ENCODE data around the gene TATDN2. TPM values are rescaled to one million over a fixed set of nuclear protein-coding genes. Genes with fewer than 3 reads are reported as not detected.

The TATDN2 gene
- polyA plus RNA-seq, 2 of the 4 experiments (the other 2 are of a cell fraction): 22.4 to 34.9 TPM

DNA sequence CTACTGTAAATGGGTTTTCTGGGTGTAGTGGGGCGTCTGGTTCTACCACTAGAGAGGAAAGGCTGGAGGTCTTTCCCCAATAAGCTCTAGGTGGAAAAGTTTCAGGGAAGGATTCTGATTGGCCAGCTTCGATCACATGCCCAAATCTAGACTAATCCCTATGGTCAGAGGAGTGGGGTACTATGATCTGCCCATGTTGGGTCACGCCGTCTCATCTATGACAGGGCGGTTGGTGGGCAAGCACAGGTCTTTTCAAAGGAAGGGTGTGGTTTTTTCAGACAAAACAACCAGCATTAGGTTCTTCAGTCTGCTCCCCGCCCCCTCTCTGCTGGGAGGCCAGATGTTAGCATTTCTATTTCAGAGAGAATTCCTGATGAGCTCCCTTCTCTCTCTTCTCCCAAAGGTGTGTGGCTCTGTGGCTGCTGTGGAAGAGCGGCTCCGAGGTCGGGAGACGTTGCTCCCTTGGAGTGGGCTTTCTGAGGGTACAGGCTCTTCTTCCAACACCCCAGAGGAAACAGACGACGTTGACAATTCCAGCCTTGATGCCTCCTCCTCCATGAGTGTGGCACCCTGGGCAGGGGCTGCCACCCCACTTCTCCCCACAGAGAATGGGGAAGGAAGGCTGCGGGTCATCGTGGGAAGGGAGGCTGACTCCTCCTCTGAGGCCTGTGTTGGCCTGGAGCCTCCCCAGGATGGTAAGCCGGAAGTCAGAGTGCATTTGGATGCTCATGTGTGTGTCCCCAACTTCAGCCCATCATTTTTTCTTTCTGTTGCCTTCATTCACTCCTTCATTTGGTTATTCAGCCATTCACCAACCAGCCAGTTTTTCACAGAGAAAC is 9.7 kb upstream of the TATDN2 start:
- peak in 1 of 2 experiments; percentile 30; a peak in 2 of 6 replicates for ATAC-seq
- WGBS (ENCODE audit: missing lambda C conversion rate): 89% methylated on average over 15 of the region's 15 CpGs
- no peak for DNase-seq (ENCODE audit: low read depth in 1 of 2, low spot score in 1 of 2)
- ChIA-PET POLR2A (no interaction called here), CTCF (interaction anchor here (0.7 to 1.1 kb wide), 2 partner anchors 10 to 97 kb away, joined by 3 to 4 read pairs; partner anchors contain the start of gene VHL)
- H3K9me3 ChIP-seq: no peaks in the 10 kb centered on the region
- no peaks in the 10 kb centered on the region for H3K4me1 ChIP-seq
- TF ChIP-seq, protein P1, sequence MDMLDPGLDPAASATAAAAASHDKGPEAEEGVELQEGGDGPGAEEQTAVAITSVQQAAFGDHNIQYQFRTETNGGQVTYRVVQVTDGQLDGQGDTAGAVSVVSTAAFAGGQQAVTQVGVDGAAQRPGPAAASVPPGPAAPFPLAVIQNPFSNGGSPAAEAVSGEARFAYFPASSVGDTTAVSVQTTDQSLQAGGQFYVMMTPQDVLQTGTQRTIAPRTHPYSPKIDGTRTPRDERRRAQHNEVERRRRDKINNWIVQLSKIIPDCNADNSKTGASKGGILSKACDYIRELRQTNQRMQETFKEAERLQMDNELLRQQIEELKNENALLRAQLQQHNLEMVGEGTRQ (IDR thresholded peaks at IDR 0.05): peak; percentile 56
- TF ChIP-seq NR3C1 (IDR thresholded peaks at IDR 0.05): no peak
- H3K4me3 ChIP-seq: no peak overlapping the region
- no peak overlapping the region for H3K27ac ChIP-seq
- no peak for FAIRE-seq
- no peak overlapping the region for H3K4me2 ChIP-seq

DNA sequence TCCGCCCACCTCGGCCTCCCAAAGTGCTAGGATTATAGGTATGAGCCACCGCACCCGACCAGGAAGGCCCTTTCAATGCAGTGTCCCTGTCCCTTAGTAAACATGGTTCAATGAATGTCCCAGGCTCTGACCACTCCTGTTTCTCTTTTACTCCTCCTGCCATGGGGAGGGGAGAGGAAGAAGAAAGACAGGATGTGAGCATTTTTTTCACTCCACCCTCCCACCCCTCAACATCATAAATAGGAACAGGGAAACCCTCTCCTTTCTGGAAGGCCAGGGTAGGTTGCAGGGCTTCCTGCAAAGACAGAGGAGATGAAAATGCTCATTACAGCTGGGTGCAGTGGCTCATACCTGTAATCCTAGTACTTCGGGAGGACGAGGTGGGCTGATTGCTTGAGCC is 7.5 kb upstream of the TATDN2 start:
- no peaks in the 10 kb centered on the region for H3K4me1 ChIP-seq
- ATAC-seq (no peak), DNase-seq (ENCODE audit: low read depth in 1 of 2, low spot score in 1 of 2) (no peak), FAIRE-seq (no peak)
- H3K27ac ChIP-seq: no peak overlapping the region
- H3K4me2 ChIP-seq: no peak overlapping the region
- H3K9me3 ChIP-seq: peaks cover 11% of the 10 kb centered on the region
- H3K4me3 ChIP-seq: no peak overlapping the region
- TF ChIP-seq HOXA7 (CRISPR knock-in tag; IDR thresholded peaks at IDR 0.05) (no peak), MYC (IDR thresholded peaks at IDR 0.05; ENCODE audit: borderline replicate concordance, low read length) (no peak), KDM5A (IDR thresholded peaks at IDR 0.05) (no peak), RARB (CRISPR knock-in tag; IDR thresholded peaks at IDR 0.05) (no peak), NPAS2 (CRISPR knock-in tag; IDR thresholded peaks at IDR 0.05; ENCODE audit: borderline replicate concordance) (no peak), BHLHE40 (IDR thresholded peaks at IDR 0.05; ENCODE audit: low read depth, low read length) (no peak), HEYL (CRISPR knock-in tag; IDR thresholded peaks at IDR 0.05) (no peak), ZNF302 (CRISPR knock-in tag; IDR thresholded peaks at IDR 0.05) (no peak), RNF2 (IDR thresholded peaks at IDR 0.05; ENCODE audit: borderline replicate concordance, low read depth) (no peak), EHMT2 (IDR thresholded peaks at IDR 0.05; ENCODE audit: low read depth) (no peak), CHD4 (IDR thresholded peaks at IDR 0.05; ENCODE audit: borderline replicate concordance) (no peak), NFE2L2 (conservative IDR thresholded peaks at IDR 0.05; ENCODE audit: low read length) (no peak), TP53 (CRISPR knock-in tag; IDR thresholded peaks at IDR 0.05) (no peak), MAZ (IDR thresholded peaks at IDR 0.05; ENCODE audit: borderline replicate concordance, low read depth, low read length) (no peak), RAD21 (conservative IDR thresholded peaks at IDR 0.05 in 1 of 2, IDR thresholded peaks at IDR 0.05 in 1 of 2) (no peak)
- TF ChIP-seq, protein P2, sequence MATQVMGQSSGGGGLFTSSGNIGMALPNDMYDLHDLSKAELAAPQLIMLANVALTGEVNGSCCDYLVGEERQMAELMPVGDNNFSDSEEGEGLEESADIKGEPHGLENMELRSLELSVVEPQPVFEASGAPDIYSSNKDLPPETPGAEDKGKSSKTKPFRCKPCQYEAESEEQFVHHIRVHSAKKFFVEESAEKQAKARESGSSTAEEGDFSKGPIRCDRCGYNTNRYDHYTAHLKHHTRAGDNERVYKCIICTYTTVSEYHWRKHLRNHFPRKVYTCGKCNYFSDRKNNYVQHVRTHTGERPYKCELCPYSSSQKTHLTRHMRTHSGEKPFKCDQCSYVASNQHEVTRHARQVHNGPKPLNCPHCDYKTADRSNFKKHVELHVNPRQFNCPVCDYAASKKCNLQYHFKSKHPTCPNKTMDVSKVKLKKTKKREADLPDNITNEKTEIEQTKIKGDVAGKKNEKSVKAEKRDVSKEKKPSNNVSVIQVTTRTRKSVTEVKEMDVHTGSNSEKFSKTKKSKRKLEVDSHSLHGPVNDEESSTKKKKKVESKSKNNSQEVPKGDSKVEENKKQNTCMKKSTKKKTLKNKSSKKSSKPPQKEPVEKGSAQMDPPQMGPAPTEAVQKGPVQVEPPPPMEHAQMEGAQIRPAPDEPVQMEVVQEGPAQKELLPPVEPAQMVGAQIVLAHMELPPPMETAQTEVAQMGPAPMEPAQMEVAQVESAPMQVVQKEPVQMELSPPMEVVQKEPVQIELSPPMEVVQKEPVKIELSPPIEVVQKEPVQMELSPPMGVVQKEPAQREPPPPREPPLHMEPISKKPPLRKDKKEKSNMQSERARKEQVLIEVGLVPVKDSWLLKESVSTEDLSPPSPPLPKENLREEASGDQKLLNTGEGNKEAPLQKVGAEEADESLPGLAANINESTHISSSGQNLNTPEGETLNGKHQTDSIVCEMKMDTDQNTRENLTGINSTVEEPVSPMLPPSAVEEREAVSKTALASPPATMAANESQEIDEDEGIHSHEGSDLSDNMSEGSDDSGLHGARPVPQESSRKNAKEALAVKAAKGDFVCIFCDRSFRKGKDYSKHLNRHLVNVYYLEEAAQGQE (IDR thresholded peaks at IDR 0.05): no peak
- TF ChIP-seq, protein P3, sequence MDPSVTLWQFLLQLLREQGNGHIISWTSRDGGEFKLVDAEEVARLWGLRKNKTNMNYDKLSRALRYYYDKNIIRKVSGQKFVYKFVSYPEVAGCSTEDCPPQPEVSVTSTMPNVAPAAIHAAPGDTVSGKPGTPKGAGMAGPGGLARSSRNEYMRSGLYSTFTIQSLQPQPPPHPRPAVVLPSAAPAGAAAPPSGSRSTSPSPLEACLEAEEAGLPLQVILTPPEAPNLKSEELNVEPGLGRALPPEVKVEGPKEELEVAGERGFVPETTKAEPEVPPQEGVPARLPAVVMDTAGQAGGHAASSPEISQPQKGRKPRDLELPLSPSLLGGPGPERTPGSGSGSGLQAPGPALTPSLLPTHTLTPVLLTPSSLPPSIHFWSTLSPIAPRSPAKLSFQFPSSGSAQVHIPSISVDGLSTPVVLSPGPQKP (IDR thresholded peaks at IDR 0.05; ENCODE audit: low read depth, low read length): no peak
- 93% methylated on average over 6 of the region's 6 CpGs for WGBS (ENCODE audit: missing lambda C conversion rate)
- ChIA-PET POLR2A (no interaction called here), CTCF (no interaction called here)
